Measurements from ENCODE around the gene WNT8A. TPM values are rescaled to one million over a fixed set of nuclear protein-coding genes. Genes with fewer than 3 reads are reported as not detected.

The WNT8A gene
- total RNA-seq, result not detected in 2 replicates
- not detected in 2 replicates for polyA plus RNA-seq

- Histone ChIP-seq H3K4me1 (ENCODE audit: low read depth) (no peaks in the 10 kb centered on the region), H3K9me3 (ENCODE audit: low read depth) (no peaks in the 10 kb centered on the region), H3K27ac (no peak within 1 kb of the TSS), H3K36me3 (no peaks in the 10 kb centered on the region), H3K4me3 (no peak within 1 kb of the TSS), H3K27me3 (no peaks in the 10 kb centered on the region)
- no peak for TF ChIP-seq CTCF (IDR thresholded peaks at IDR 0.05; ENCODE audit: low read depth, low read length)
- no peak for DNase-seq (ENCODE audit: low read depth in 1 of 2, low spot score in 1 of 2)
Observed at GRCh38 chr5:138083702-138084101, at the start of gene WNT8A. Gene WNT8A (plus strand): TSS chr5:138084033. CDS start chr5:138084128, 95 bp downstream.

GRCh38 chr5:138035605-138036537, 48.0 kb upstream of the WNT8A start:
- peak overlapping the region; percentile 66 for H3K27ac ChIP-seq
- no peak overlapping the region for H3K4me3 ChIP-seq
- H3K27me3 ChIP-seq, result no peaks in the 10 kb centered on the region
- TF ChIP-seq CTCF (IDR thresholded peaks at IDR 0.05; ENCODE audit: low read depth, low read length), result peak; percentile 82
- H3K9me3 ChIP-seq (ENCODE audit: low read depth), result no peaks in the 10 kb centered on the region
- peak; percentile 91 to 93 for DNase-seq (ENCODE audit: low read depth in 1 of 2, low spot score in 1 of 2)
- H3K36me3 ChIP-seq, result no peaks in the 10 kb centered on the region
- peaks cover 6% of the 10 kb centered on the region for H3K4me1 ChIP-seq (ENCODE audit: low read depth)

- no peak for DNase-seq (ENCODE audit: low read depth in 1 of 2, low spot score in 1 of 2)
- TF ChIP-seq CTCF (IDR thresholded peaks at IDR 0.05; ENCODE audit: low read depth, low read length), result no peak
- Histone ChIP-seq H3K4me3 (no peak overlapping the region), H3K9me3 (ENCODE audit: low read depth) (no peaks in the 10 kb centered on the region), H3K36me3 (no peaks in the 10 kb centered on the region), H3K4me1 (ENCODE audit: low read depth) (no peaks in the 10 kb centered on the region), H3K27ac (no peak overlapping the region), H3K27me3 (no peaks in the 10 kb centered on the region)
Observed at GRCh38 chr5:138037271-138037670, 46.6 kb upstream of the WNT8A start.

- DNase-seq (ENCODE audit: low read depth in 1 of 2, low spot score in 1 of 2), result no peak
Observed at GRCh38 chr5:138037907-138038633, 45.8 kb upstream of the WNT8A start.

More at GRCh38 chr5:138037907-138038633, 45.8 kb upstream of the WNT8A start:
- Histone ChIP-seq H3K4me1 (ENCODE audit: low read depth) (no peaks in the 10 kb centered on the region), H3K9me3 (ENCODE audit: low read depth) (no peaks in the 10 kb centered on the region), H3K27me3 (no peaks in the 10 kb centered on the region), H3K27ac (no peak overlapping the region), H3K4me3 (no peak overlapping the region), H3K36me3 (no peaks in the 10 kb centered on the region)
- no peak for TF ChIP-seq CTCF (IDR thresholded peaks at IDR 0.05; ENCODE audit: low read depth, low read length)
